Measurements from ENCODE around the gene IQUB.
"Not testable (repeated sequence)": the region's sequence is repeated elsewhere in the genome, so short reads cannot be mapped to it uniquely, and the experiment has no call there.

The IQUB gene

DNA sequence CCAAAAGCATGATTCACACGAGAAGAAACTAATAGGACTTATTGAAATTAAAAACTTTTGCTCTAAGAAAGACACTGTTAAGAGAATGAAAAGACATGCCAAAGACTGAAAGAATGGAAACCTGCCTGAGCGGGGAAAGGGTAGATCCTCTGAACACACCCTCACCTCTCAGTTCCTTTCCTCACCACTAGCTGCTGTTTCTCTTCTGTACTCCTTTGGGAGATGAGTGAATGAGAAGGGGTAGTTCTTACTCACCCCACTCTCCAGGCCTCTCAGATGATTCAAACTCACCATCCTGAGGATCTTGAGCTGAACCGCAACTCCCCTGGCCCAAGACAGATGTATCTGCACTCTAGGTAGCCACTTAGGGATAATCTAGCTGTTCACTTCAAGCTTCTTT is 41.9 kb downstream of the IQUB start:
- DNase-seq (ENCODE audit: low read depth) = no peak

DNA sequence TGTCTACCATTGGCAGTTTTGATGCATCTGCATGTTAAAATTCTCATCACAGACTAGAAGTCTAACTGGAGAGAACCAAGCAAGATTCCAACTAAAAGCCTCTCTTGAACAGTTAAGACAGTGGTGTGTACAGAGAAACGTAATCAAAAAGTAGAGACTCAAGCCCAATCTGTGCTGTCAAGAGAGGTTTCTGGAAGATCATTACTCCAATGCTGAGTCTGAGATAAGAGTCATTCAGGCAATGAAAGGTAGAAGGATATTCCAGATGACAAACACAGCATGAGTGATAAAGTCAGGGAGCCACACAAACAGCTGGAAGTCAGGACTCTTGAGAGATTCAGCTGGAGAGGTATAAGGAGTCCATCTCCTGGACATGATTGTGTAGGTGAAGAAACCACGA is 48.7 kb downstream of the IQUB start:
- no peak for DNase-seq (ENCODE audit: low read depth)

DNA sequence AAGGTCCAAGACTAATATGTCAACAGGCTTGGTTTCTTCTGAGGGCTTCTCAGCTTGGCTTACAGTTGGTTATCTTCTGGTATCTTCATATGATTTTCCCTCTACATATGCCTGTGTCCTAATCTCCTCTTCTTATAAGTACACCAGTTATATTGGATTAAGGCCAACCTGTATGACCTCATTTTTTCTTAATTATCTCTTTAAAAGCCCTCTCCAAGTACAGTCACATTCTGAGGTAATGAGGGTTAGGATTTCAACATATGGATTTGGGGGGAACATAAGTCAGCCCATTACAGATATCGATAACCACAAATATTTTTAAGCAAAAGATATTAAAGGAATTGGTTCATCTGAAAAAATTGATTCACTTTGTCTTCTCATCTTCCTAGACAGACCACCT is 49.2 kb downstream of the IQUB start:
- no peak for DNase-seq (ENCODE audit: low read depth)

GRCh38 chr7:123484199-123484598 is 50.2 kb downstream of the IQUB start:
- no peak for DNase-seq (ENCODE audit: low read depth)

GRCh38 chr7:123480107-123480506 is 54.3 kb downstream of the IQUB start:
- DNase-seq (ENCODE audit: low read depth) = no peak

DNA sequence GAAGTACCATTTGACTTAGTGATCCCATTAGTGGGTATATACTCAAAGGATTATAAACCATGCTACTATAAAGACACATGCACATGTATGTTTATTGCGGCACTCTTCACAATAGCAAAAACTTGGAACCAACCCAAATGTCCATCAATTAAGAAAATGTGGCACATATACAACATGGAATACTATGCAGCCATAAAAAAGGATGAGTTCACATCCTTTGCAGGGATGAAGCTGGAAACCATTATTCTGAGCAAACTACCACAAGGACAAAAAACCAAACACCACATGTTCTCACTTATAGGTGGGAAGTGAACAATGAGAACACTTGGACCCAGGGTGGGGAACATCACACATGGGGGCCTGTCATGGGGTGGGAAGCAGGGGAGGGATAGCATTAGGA is 56.3 kb downstream of the IQUB start:
- DNase-seq (ENCODE audit: low read depth) = not testable (repeated sequence)

DNA sequence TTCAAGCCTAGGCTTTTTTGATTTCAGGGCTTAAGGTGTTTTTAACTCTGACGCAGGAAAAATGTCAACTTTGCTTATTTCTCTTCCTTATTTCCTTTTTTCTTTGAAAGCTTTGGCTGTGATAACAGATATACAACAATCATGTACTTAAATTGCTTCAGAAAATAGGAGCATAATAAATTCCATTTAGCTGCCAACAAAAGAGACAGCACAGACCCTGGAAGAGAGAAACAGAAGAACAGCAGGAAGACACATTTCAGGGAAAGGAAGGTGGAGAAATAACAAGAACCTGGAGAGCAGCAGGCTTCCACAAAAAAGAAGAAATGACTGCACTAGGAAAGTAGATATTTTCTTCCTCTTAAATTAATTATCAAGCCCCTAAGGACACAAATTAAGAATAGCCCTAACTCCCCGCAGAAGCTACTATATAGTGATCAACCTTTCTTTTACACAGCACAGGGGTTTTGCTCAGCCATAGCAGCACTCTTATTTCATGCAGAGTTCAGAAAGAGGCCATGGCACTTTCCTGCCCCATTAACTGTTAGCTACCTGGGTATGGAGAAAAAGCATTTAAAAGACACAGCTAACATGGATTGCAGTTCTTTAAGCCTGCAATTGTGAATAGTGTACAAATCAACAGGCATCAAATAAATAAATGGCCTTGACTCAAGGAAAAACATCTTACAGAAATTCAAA is 61.5 kb downstream of the IQUB start:
- no peak for DNase-seq (ENCODE audit: low read depth)

DNA sequence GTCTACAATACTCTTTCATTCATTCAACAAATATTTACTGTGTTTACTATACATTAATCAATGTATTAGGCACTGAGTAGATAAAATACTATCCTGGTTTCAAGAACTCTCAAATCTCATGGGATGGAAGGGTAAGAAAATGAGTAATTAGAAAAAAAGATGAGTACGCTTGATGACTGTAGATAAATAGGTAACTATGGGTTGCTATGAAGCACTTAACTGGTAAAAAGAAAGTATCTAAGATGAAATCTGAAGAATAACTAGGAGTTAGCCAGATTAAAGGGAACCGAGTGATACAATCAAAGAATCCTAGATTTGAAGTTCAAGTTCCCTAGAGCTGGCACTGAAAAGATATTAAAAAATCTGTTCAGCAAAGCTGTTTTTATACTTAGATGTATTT is 62.1 kb downstream of the IQUB start:
- no peak for DNase-seq (ENCODE audit: low read depth)

DNA sequence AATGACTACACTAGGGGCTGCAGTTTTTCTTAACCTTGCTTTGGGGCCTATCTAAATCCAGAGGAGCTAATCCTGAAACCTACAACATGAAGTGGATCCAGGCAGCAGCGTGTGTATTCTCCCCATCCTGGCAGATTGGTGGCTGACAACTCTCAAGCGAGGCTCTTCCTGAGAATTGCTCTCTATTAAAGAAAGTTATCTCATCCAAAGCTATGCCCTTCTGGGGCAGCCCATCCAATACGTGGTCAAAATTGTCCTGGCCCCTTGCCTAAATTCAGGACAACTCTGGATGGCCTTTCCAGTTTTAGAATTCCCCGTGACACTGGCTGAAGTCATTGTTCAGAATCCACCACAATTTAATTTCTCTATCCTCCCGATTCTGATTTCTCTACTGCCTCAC is 66.1 kb downstream of the IQUB start:
- DNase-seq (ENCODE audit: low read depth) = no peak

GRCh38 chr7:123463890-123464289 is 70.5 kb downstream of the IQUB start:
- no peak for DNase-seq (ENCODE audit: low read depth)

DNA sequence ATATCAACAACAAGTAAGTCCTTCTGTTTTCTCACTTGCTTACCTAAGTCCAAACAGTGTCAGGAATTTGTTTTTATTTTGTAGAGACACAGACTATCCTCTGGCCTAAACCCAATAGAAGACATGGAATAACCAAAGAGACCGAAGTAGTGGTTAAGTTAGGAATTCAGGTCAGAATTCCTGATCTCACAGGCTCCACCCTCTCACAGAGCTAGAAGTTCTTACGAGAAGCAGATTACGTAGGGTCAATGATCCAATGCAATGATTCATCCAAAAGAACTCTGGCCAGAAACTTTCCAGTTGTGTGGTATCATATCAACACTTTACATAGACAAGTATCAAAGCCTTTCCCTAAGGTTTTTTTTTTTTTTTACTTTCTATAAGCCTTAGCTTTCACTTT is 73.8 kb downstream of the IQUB start:
- DNase-seq (ENCODE audit: low read depth) = no peak

DNA sequence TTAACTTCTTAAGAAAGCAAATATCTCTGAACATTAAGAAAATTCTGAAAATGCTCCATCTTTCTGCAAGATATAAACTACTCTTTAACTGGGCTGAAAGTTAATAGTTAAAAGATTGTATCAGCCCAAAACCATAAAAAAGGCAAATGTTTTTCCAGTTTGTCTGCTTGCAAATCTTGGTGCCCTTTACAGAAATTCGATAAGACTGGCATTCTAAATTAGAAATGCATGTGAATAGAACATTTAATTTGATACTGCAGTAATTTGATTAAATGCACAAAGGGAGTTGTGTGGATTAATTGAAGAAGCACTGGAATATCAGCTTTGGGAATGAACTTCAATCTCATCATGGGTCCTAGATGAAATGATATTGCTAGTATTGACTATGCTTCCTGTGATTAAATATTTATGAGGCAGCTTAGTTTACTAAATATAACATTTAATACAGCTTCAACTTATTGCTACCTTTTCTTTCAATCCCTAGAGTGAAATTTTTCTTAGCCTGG is 78.4 kb downstream of the IQUB start:
- no peak for DNase-seq (ENCODE audit: low read depth)

GRCh38 chr7:123440101-123440548 is 94.3 kb downstream of the IQUB start:
- no peak for DNase-seq (ENCODE audit: low read depth)

DNA sequence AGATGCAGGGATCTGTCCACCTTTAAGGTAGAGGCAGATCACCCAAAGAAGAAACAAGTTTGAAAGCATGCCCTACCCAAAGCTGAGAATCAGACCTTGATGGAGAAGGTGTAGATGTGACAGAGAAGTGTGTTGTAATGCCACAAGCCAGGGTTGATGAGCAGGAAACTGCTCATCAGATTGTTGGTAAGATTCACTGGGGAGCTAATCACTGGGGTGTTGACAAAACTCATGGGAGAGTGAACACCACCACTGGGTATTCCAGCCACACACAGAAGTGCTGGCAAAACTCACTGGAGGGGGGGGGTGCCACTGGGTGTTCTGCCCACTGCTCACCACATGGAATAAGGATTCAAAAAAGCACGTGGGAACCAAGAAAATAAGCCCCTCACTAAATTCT is 95.2 kb downstream of the IQUB start:
- no peak for DNase-seq (ENCODE audit: low read depth)

DNA sequence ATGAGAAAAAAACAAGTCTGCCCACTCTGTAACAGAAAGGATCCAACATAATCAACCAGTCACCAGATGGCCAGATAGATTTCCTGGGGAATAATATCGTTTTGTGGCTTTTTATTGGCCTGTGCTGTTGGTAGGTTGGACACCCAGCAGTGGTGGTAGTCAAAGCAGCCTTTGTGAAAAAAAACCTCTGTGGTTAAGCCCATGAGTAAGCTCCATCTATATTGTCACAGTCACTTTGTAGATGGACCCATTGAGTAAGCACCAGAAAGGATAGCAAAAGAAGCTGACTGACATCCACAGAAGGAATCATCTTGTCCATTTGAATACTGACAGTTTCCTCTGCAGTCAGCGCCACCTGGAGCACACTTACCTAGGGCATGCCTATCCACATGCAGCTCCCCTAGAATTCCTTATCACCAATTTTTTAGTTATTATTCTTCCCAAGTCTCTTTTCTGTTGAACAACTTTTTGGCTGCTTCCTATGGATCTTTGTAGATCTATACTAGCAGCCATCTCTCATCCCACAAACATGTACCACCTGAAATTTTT is 96.9 kb downstream of the IQUB start:
- DNase-seq (ENCODE audit: low read depth) = no peak

DNA sequence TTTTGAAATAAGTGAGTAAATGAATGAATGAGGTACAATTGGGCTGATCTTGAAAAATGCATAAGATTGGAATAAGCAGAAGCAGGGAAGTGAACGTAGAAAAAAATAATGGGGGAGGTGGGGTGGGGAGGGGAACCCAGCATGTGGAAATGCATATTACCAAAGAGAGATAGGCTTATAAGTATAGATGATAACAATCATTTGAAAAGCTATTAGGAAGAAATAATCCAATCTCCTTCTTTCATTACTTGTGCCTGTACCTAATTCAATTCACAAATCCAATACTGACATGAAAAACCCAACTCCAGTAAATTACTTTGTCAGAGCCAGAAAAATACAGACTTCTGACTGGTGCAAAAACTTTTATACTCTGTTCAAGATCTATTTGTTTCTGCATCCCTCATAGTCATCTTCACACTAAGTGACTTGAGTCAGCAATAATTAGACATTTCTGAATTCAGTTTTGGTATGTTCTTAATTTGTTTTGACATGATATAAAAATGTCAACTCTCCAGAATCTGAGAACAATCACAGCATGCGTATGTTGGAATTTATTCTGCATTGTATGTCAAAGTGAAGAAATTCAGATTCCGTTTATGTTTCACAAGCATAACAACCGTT is 99.2 kb downstream of the IQUB start:
- no peak for DNase-seq (ENCODE audit: low read depth)

- no peak for DNase-seq (ENCODE audit: low read depth)
Observed at GRCh38 chr7:123433665-123434064, 100.7 kb downstream of the IQUB start.

DNA sequence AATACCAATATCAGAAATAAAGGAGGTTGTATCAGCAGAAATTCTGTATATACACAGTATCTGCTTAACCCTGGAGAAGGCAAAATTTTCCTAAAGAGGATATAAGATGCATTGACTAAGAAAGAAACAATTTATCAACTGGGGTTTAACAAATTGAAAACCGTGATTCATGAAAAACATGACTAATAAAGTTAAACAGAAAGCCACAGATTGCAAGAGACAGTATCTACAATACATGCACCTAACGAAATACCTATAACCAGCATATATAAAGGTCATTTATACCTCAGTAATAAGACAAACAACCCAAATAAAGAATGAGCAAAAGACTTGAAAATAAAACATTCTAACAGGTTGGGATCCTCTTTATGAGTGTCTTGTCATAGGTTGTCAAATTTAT is 101.8 kb downstream of the IQUB start:
- DNase-seq (ENCODE audit: low read depth) = no peak

DNA sequence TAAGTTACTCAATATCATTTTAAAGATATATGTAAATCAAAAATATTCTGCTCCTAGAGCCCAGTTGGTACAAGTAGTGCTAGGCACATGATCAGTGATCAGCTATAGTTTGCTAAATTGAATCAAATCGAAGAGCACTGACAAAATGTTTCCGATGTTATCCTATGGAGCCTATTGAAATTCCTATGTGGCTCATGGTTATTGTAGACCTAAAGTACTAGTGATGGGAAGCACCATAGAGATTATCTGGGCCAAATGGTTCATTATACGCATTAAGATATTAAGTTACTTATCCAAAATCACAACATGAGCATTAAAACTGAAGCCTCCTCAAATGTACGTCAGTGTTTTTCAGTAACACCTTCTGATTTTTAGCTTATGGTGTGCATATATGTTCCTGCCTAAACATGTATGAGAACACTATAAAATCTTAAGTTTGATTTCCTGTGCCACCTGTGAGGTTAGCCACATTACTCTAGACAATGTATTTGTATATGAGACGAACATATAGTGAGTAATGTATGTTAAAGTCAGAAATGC is 103.2 kb downstream of the IQUB start:
- no peak for DNase-seq (ENCODE audit: low read depth)

GRCh38 chr7:123425246-123425645 is 109.1 kb downstream of the IQUB start:
- no peak for DNase-seq (ENCODE audit: low read depth)

DNA sequence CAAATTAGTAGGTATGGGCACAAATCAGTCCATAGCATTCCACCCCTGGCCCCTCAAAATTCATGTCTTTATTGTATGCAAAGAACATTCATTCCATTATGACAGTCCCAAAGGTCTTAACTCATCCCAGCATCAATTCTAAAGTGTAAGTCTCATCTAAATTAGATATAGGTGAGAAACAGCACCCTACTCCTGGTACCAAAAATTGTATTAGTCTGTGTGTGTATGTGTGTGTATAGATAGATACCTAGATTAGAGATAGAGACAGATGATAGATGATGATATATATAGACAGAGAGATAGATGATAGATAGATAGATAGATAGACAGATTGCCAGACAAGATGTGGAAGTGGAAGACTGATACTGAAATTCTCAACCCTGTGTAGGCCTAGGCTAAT is 109.9 kb downstream of the IQUB start:
- DNase-seq (ENCODE audit: low read depth) = no peak

- no peak for DNase-seq (ENCODE audit: low read depth)
Observed at GRCh38 chr7:123423622-123424021, 110.8 kb downstream of the IQUB start.

DNA sequence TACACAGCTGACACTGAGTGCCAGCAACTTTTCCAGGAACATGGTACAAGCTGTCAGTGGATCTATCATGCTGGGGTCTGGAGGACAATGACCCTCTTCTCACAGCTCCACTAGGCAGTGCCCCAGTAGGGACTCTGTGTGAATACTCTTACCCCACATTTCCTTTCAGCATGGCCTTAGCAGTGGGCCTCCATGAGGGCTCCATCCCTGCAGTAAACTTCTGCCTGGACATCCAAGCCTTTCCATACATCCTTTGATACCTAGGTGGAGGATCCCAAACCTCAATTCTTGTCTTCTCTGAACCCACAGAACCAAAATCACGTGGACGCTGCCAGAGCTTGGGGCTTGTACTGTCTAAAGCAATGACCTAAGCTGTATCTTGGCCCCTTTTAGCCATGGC is 116.8 kb downstream of the IQUB start:
- DNase-seq (ENCODE audit: low read depth) = no peak

All from T-helper 22 cell (primary cell).